A673 (cell line): ENCODE data around the gene PDGFC. TPM values are rescaled to one million over a fixed set of nuclear protein-coding genes. Genes with fewer than 3 reads are reported as not detected.
A peak's percentile ranks its signal among the peaks of the same experiment; 100 is the strongest.

Experiments used
- BruUV-seq: library from RNA; stranded (reverse); fragments of 400-500 nt; replicated peaks from 2 replicates; lab custom pipeline; 2021; lab: Mats Ljungman, UMichigan
- CTCF ChIA-PET: fragments of 300-600 bp; sonication (Branson Sonifier 250); formaldehyde crosslinking; loops from one replicate; lab custom pipeline; 2022; ENCODE audit warnings: antibody characterized with exemption; lab: Charles Lee
- POLR2A ChIA-PET: fragments of 300-600 bp; sonication (Branson Sonifier 250); formaldehyde crosslinking; loops from one replicate; lab custom pipeline; 2022; ENCODE audit warnings: antibody characterized with exemption; ENCODE audit not compliant: low non-redundant PET; lab: Charles Lee
- DNase-seq: peaks from one replicate; pipeline ENCODE4 v3.0.0-alpha.2; 2015; ENCODE audit warnings: low spot score
- H3K27ac ChIP-seq: fragments of 200-600 bp; sonication (generic); 2 replicates; pipeline ENCODE4 v1.5.1; 2016; ENCODE audit warnings: mixed run types, low read depth, mild to moderate bottlenecking, mixed read lengths, antibody characterized with exemption, low read length; ENCODE audit not compliant: poor library complexity, severe bottlenecking
- H3K27me3 ChIP-seq: fragments of 200-600 bp; sonication (generic); replicated peaks from 2 replicates; pipeline ENCODE4 v1.6.1; 2017; ENCODE audit warnings: mixed run types, low read depth, mild to moderate bottlenecking, mixed read lengths, antibody characterized with exemption, low read length; ENCODE audit not compliant: insufficient read depth, poor library complexity
- H3K36me3 ChIP-seq: fragments of 200-600 bp; sonication (generic); 2 replicates; pipeline ENCODE4 v1.6.1; 2016; ENCODE audit warnings: mixed run types, mild to moderate bottlenecking, mixed read lengths, antibody characterized with exemption, low read length; ENCODE audit not compliant: insufficient read depth, poor library complexity, severe bottlenecking
- H3K4me1 ChIP-seq: fragments of 200-600 bp; sonication (generic); 2 replicates; pipeline ENCODE4 v1.6.1; 2017; ENCODE audit warnings: mixed run types, mild to moderate bottlenecking, mixed read lengths, antibody characterized with exemption, low read length; ENCODE audit not compliant: insufficient read depth, poor library complexity, severe bottlenecking
- H3K4me3 ChIP-seq: fragments of 200-600 bp; sonication (generic); 2 replicates; pipeline ENCODE4 v1.5.1; 2016; ENCODE audit warnings: low read depth, mixed run types, mild to moderate bottlenecking, mixed read lengths, low read length; ENCODE audit not compliant: poor library complexity, severe bottlenecking
- H3K9me3 ChIP-seq: fragments of 200-600 bp; sonication (generic); 2 replicates; pipeline ENCODE4 v1.6.1; 2016; ENCODE audit warnings: mixed run types, low read depth, mild to moderate bottlenecking, mixed read lengths, antibody characterized with exemption, low read length; ENCODE audit not compliant: poor library complexity, severe bottlenecking
- CTCF ChIP-seq: fragments of 300-800, 200-600 bp; sonication (generic); conservative IDR thresholded peaks from 2 replicates; pipeline ENCODE4 v1.5.1; 2017; ENCODE audit warnings: low read depth, mild to moderate bottlenecking, antibody characterized with exemption, low read length, moderate library complexity, mixed read lengths
- EZH2 ChIP-seq: fragments of 200-600 bp; sonication (generic); IDR thresholded peaks from 2 replicates; pipeline ENCODE4 v1.6.1; 2017; ENCODE audit warnings: borderline replicate concordance, low read depth, mild to moderate bottlenecking, mixed read lengths, antibody characterized with exemption, low read length; ENCODE audit not compliant: poor library complexity, severe bottlenecking
- intact Hi-C: fragments of 100-400 bp; cut with micrococcal nuclease; formaldehyde crosslinking; loops from one replicate; pipeline ENCODE4 v1.10.0; 2022; ENCODE audit not compliant: unreplicated experiment
- total RNA-seq: library from RNA; stranded (reverse); gene quantifications from 2 replicates; pipeline ENCODE4 v1.2.3, GENCODE V29; 2021

Gene PDGFC
- total RNA-seq, 1 experiment from 2014 or later, result 28.0 TPM

- H3K4me3 ChIP-seq, result no peak overlapping the region
- ChIA-PET POLR2A (no interaction called here), CTCF (no interaction called here)
- no peak overlapping the region for H3K27ac ChIP-seq
- peaks cover 16% of the 10 kb centered on the region for H3K4me1 ChIP-seq
- intact Hi-C loops, result no loop called here
- no TSS peak for BruUV-seq
- H3K9me3 ChIP-seq, result no peaks in the 10 kb centered on the region
- H3K36me3 ChIP-seq, result no peaks in the 10 kb centered on the region
- DNase-seq, result peak; percentile 23
- TF ChIP-seq CTCF (no peak), EZH2 (no peak)
- no peaks in the 10 kb centered on the region for H3K27me3 ChIP-seq
These were observed 216.6 kb downstream of the PDGFC start for GRCh38 chr4:156754832-156755570.

- H3K4me3 ChIP-seq, result no peak overlapping the region
- H3K9me3 ChIP-seq, result no peaks in the 10 kb centered on the region
- no TSS peak for BruUV-seq
- TF ChIP-seq EZH2 (no peak), CTCF (no peak)
- H3K27me3 ChIP-seq, result no peaks in the 10 kb centered on the region
- no peaks in the 10 kb centered on the region for H3K36me3 ChIP-seq
- H3K27ac ChIP-seq, result no peak overlapping the region
- intact Hi-C loops, result no loop called here
- peaks cover 16% of the 10 kb centered on the region for H3K4me1 ChIP-seq
- CTCF ChIA-PET, result no interaction called here
- POLR2A ChIA-PET, result no interaction called here
- peak; percentile 66 for DNase-seq
These were observed 220.1 kb downstream of the PDGFC start for GRCh38 chr4:156751486-156751885.

GRCh38 chr4:156749426-156750403 is 221.9 kb downstream of the PDGFC start:
- H3K4me1 ChIP-seq, result peaks cover 16% of the 10 kb centered on the region
- H3K4me3 ChIP-seq, result no peak overlapping the region
- ChIA-PET POLR2A (no interaction called here), CTCF (interaction anchor here (0.6 kb wide), 1 partner anchor 274 kb away, joined by 3 read pairs; no protein-coding TSS in a partner anchor)
- intact Hi-C loops, result no loop called here
- no peaks in the 10 kb centered on the region for H3K27me3 ChIP-seq
- no peaks in the 10 kb centered on the region for H3K9me3 ChIP-seq
- no TSS peak for BruUV-seq
- no peak overlapping the region for H3K27ac ChIP-seq
- H3K36me3 ChIP-seq, result no peaks in the 10 kb centered on the region
- TF ChIP-seq EZH2, result no peak
- TF ChIP-seq CTCF, result no peak
- DNase-seq, result no peak
